Measurements from ENCODE around the gene GARIN5A. TPM values are rescaled to one million over a fixed set of nuclear protein-coding genes. Genes with fewer than 3 reads are reported as not detected.

The GARIN5A gene
- polyA plus RNA-seq, 2 of the 4 experiments (the other 2 are of a cell fraction) = 1.1 to 1.7 TPM

DNA sequence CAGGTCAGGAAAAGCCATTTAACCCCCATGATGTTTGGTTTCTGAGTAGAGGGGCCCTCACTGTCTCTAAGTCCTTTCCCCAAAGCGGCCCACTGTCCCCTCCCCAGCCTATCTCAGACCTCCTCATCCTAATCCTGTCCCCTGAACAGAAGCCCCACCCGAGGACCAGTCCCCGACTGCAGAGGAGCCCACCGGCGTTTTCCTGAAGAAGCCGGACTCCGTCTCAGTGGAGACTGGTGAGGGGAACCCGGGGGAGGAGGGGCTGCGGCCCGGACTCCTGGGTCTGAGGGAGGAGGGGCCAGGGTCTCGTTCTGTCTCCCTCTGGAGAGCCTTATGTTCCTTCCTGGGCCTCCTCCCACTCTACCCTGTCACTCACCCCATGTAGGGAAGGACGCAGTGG is 41.0 kb downstream of the GARIN5A start (continued):
- TF ChIP-seq, protein P1, sequence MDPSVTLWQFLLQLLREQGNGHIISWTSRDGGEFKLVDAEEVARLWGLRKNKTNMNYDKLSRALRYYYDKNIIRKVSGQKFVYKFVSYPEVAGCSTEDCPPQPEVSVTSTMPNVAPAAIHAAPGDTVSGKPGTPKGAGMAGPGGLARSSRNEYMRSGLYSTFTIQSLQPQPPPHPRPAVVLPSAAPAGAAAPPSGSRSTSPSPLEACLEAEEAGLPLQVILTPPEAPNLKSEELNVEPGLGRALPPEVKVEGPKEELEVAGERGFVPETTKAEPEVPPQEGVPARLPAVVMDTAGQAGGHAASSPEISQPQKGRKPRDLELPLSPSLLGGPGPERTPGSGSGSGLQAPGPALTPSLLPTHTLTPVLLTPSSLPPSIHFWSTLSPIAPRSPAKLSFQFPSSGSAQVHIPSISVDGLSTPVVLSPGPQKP (IDR thresholded peaks at IDR 0.05; ENCODE audit: low read depth, low read length) = no peak
- TF ChIP-seq ZC3H11A (IDR thresholded peaks at IDR 0.05) (no peak), HES2 (IDR thresholded peaks at IDR 0.05) (no peak), JUNB (IDR thresholded peaks at IDR 0.05) (no peak)

- no peak overlapping the region for H3K4me3 ChIP-seq
- ChIA-PET POLR2A (no interaction called here), CTCF (interaction anchor here (1.7 to 2.0 kb wide), 2 partner anchors 20 to 26 kb away, joined by 4 to 8 read pairs; no protein-coding TSS in a partner anchor)
- ATAC-seq (no peak), FAIRE-seq (no peak), DNase-seq (ENCODE audit: low read depth in 1 of 2, low spot score in 1 of 2) (no peak)
- no peak overlapping the region for H3K27ac ChIP-seq
- TF ChIP-seq CEBPB (IDR thresholded peaks at IDR 0.05) = no peak
- TF ChIP-seq CBX2 (IDR thresholded peaks at IDR 0.05; ENCODE audit: borderline replicate concordance, low read depth) = no peak
- TF ChIP-seq RNF2 (IDR thresholded peaks at IDR 0.05; ENCODE audit: borderline replicate concordance, low read depth) = no peak
- TF ChIP-seq USF2 (IDR thresholded peaks at IDR 0.05) = no peak
- no peak for TF ChIP-seq PHF8 (IDR thresholded peaks at IDR 0.05; ENCODE audit: borderline replicate concordance, low read depth)
- TF ChIP-seq ZFP36 (IDR thresholded peaks at IDR 0.05; ENCODE audit: borderline replicate concordance, partially characterized antibody) = no peak
- TF ChIP-seq HES2 (IDR thresholded peaks at IDR 0.05) = no peak
- no peak for TF ChIP-seq KDM5A (IDR thresholded peaks at IDR 0.05)
- TF ChIP-seq RCOR1 (IDR thresholded peaks at IDR 0.05; ENCODE audit: low read depth, low read length) = no peak
- TF ChIP-seq MAZ (IDR thresholded peaks at IDR 0.05; ENCODE audit: borderline replicate concordance, low read depth, low read length) = no peak
- 60% methylated on average over 17 of the region's 17 CpGs for WGBS (ENCODE audit: missing lambda C conversion rate)
- H3K4me2 ChIP-seq = no peak overlapping the region
- H3K4me1 ChIP-seq = peaks cover 11% of the 10 kb centered on the region
- H3K9me3 ChIP-seq = no peaks in the 10 kb centered on the region
Observed at GRCh38 chr19:50435221-50435620, 41.4 kb downstream of the GARIN5A start.

DNA sequence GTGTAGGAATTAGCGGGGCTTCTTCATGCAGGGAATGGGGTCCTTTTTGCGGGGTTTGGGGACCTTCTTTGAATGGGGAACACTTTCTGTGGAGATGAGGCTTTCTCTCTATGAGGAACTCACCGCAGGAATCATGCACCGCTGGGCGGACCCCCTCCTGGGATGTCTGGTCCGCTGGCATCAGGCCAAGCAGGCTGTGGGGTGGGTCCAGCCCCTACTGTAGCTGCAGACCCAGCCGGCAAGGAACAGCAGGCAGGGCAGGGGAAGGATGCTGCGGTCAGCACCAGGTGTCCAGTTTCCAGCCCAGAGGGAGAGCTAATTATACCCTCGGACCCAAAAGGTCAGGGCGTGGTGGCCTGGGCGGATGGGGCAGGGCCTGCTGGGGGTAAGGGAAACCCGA is 42.1 kb downstream of the GARIN5A start:
- ATAC-seq (no peak), FAIRE-seq (no peak)
- POLR2A ChIA-PET = no interaction called here

More for the DNA sequence above, 42.1 kb downstream of the GARIN5A start:
- H3K27ac ChIP-seq = no peak overlapping the region
- DNase-seq (ENCODE audit: low read depth in 1 of 2, low spot score in 1 of 2) = no peak
- H3K4me2 ChIP-seq = no peak overlapping the region
- TF ChIP-seq, protein P2, sequence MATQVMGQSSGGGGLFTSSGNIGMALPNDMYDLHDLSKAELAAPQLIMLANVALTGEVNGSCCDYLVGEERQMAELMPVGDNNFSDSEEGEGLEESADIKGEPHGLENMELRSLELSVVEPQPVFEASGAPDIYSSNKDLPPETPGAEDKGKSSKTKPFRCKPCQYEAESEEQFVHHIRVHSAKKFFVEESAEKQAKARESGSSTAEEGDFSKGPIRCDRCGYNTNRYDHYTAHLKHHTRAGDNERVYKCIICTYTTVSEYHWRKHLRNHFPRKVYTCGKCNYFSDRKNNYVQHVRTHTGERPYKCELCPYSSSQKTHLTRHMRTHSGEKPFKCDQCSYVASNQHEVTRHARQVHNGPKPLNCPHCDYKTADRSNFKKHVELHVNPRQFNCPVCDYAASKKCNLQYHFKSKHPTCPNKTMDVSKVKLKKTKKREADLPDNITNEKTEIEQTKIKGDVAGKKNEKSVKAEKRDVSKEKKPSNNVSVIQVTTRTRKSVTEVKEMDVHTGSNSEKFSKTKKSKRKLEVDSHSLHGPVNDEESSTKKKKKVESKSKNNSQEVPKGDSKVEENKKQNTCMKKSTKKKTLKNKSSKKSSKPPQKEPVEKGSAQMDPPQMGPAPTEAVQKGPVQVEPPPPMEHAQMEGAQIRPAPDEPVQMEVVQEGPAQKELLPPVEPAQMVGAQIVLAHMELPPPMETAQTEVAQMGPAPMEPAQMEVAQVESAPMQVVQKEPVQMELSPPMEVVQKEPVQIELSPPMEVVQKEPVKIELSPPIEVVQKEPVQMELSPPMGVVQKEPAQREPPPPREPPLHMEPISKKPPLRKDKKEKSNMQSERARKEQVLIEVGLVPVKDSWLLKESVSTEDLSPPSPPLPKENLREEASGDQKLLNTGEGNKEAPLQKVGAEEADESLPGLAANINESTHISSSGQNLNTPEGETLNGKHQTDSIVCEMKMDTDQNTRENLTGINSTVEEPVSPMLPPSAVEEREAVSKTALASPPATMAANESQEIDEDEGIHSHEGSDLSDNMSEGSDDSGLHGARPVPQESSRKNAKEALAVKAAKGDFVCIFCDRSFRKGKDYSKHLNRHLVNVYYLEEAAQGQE (IDR thresholded peaks at IDR 0.05) = no peak
- TF ChIP-seq JUN (IDR thresholded peaks at IDR 0.05) (no peak), ZFP36 (IDR thresholded peaks at IDR 0.05; ENCODE audit: borderline replicate concordance, partially characterized antibody) (no peak), FOXS1 (CRISPR knock-in tag; IDR thresholded peaks at IDR 0.05) (no peak), USF2 (IDR thresholded peaks at IDR 0.05) (no peak)
- CTCF ChIA-PET = interaction anchor here (0.8 to 0.9 kb wide), 2 partner anchors 122 to 290 kb away, joined by 3 read pairs; no protein-coding TSS in a partner anchor
- H3K9me3 ChIP-seq = no peaks in the 10 kb centered on the region
- no peak overlapping the region for H3K4me3 ChIP-seq
- WGBS (ENCODE audit: missing lambda C conversion rate) = 44% methylated on average over 12 of the region's 12 CpGs
- H3K4me1 ChIP-seq = peaks cover 11% of the 10 kb centered on the region
